LNCaP clone FGC (cell line): ENCODE data around the gene HBZ.
"Not testable (repeated sequence)": the region's sequence is repeated elsewhere in the genome, so short reads cannot be mapped to it uniquely, and the experiment has no call there.

ENCODE experiments used
- DNase-seq: peaks from one replicate; pipeline ENCODE4 v3.0.0-alpha.2; 2011; ENCODE audit warnings: low read depth
- H3K4me3 ChIP-seq: 2 replicates; pipeline ENCODE4 v1.5.1; 2011; ENCODE audit warnings: mild to moderate bottlenecking, low read depth, low read length, control low read depth
- CTCF ChIP-seq: IDR thresholded peaks from 2 replicates; pipeline ENCODE4 v1.5.1; 2012; ENCODE audit warnings: mild to moderate bottlenecking; ENCODE audit not compliant: control insufficient read depth, insufficient read depth; ENCODE audit errors: extremely low read depth

Gene HBZ

DNA sequence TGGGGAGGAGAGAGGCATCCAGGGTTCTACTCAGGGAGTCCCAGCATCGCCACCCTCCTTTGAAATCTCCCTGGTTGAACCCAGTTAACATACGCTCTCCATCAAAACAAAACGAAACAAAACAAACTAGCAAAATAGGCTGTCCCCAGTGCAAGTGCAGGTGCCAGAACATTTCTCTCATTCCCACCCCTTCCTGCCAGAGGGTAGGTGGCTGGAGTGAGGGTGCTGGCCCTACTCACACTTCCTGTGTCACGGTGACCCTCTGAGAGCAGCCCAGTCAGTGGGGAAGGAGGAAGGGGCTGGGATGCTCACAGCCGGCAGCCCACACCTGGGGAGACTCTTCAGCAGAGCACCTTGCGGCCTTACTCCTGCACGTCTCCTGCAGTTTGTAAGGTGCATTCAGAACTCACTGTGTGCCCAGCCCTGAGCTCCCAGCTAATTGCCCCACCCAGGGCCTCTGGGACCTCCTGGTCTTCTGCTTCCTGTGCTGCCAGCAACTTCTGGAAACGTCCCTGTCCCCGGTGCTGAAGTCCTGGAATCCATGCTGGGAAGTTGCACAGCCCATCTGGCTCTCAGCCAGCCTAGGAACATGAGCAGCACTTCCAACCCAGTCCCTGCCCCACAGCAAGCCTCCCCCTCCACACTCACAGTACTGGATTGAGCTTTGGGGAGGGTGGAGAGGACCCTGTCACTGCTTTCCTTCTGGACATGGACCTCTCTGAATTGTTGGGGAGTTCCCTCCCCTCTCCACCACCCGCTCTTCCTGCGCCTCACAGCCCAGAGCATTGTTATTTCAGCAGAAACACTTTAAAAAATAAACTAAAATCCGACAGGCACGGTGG, 21.7 kb downstream of the HBZ start:
- not testable (repeated sequence) for H3K4me3 ChIP-seq, DNase-seq

- TF ChIP-seq CTCF, result no peak
- no peak overlapping the region for H3K4me3 ChIP-seq
- no peak for DNase-seq
Observed at GRCh38 chr16:175011-175949, 22.8 kb downstream of the HBZ start.

DNA sequence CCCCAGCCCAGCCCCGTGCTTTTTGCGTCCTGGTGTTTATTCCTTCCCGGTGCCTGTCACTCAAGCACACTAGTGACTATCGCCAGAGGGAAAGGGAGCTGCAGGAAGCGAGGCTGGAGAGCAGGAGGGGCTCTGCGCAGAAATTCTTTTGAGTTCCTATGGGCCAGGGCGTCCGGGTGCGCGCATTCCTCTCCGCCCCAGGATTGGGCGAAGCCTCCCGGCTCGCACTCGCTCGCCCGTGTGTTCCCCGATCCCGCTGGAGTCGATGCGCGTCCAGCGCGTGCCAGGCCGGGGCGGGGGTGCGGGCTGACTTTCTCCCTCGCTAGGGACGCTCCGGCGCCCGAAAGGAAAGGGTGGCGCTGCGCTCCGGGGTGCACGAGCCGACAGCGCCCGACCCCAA, 23.6 kb downstream of the HBZ start:
- not testable (repeated sequence) for DNase-seq

DNA sequence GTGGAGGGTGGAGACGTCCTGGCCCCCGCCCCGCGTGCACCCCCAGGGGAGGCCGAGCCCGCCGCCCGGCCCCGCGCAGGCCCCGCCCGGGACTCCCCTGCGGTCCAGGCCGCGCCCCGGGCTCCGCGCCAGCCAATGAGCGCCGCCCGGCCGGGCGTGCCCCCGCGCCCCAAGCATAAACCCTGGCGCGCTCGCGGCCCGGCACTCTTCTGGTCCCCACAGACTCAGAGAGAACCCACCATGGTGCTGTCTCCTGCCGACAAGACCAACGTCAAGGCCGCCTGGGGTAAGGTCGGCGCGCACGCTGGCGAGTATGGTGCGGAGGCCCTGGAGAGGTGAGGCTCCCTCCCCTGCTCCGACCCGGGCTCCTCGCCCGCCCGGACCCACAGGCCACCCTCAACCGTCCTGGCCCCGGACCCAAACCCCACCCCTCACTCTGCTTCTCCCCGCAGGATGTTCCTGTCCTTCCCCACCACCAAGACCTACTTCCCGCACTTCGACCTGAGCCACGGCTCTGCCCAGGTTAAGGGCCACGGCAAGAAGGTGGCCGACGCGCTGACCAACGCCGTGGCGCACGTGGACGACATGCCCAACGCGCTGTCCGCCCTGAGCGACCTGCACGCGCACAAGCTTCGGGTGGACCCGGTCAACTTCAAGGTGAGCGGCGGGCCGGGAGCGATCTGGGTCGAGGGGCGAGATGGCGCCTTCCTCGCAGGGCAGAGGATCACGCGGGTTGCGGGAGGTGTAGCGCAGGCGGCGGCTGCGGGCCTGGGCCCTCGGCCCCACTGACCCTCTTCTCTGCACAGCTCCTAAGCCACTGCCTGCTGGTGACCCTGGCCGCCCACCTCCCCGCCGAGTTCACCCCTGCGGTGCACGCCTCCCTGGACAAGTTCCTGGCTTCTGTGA, 24.3 kb downstream of the HBZ start, which contains the start of gene HBA1:
HBA1 (plus strand) TSS at position 204 of the 906 bp plus-strand sequence; CDS start at position 241, 37 bp downstream.
- not testable (repeated sequence) for DNase-seq, H3K4me3 ChIP-seq

More for the DNA sequence above, 23.6 kb downstream of the HBZ start:
- H3K4me3 ChIP-seq, result not testable (repeated sequence)

DNA sequence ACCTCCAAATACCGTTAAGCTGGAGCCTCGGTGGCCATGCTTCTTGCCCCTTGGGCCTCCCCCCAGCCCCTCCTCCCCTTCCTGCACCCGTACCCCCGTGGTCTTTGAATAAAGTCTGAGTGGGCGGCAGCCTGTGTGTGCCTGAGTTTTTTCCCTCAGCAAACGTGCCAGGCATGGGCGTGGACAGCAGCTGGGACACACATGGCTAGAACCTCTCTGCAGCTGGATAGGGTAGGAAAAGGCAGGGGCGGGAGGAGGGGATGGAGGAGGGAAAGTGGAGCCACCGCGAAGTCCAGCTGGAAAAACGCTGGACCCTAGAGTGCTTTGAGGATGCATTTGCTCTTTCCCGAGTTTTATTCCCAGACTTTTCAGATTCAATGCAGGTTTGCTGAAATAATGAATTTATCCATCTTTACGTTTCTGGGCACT, 25.0 kb downstream of the HBZ start:
- no peak overlapping the region for H3K4me3 ChIP-seq
- no peak for DNase-seq
- no peak for TF ChIP-seq CTCF

GRCh38 chr16:177981-178667, 25.7 kb downstream of the HBZ start:
- no peak overlapping the region for H3K4me3 ChIP-seq
- TF ChIP-seq CTCF, result no peak
- no peak for DNase-seq

DNA sequence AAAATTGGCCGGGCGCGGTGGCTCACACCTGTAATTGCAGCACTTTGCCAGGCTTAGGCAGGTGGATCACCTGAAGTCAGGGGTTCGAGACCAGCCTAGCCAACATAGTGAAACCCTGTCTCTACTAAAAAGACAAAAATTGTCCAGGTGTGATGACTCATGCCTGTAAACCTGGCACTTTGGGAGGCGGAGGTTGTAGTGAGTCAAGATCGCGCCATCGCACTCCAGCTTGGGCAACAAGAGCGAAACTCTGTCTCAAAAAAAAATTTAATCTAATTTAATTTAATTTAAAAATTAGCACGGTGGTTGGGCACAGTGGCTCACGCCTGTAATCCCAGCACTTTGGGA, 26.2 kb downstream of the HBZ start:
- no peak for DNase-seq
- TF ChIP-seq CTCF, result no peak
- no peak overlapping the region for H3K4me3 ChIP-seq
